SU-DHL-6 (cell line): ENCODE measurements around the gene PXK.
A peak's percentile ranks its signal among the peaks of the same experiment; 100 is the strongest.

Experiments
- H2AFZ ChIP-seq: fragments of 200-600 bp; sonication (generic); 2 replicates; pipeline ENCODE4 v1.6.1; 2014; ENCODE audit warnings: low read depth, mild to moderate bottlenecking, moderate library complexity, mixed read lengths, antibody characterized with exemption, low read length; ENCODE audit not compliant: severe bottlenecking
- H3F3A ChIP-seq: fragments of 200-600 bp; shearing (Covaris generic); 2 replicates; pipeline ENCODE4 v1.6.0; 2016; ENCODE audit warnings: antibody characterized with exemption, mild to moderate bottlenecking; ENCODE audit not compliant: insufficient read depth
- H3K27ac ChIP-seq: fragments of 200-600 bp; sonication (generic); 2 replicates; pipeline ENCODE4 v1.5.1; 2016; ENCODE audit warnings: low read depth, mild to moderate bottlenecking, low read length, moderate library complexity, mixed read lengths
- H3K27me3 ChIP-seq: fragments of 200-600 bp; sonication (generic), shearing (Covaris generic); 2 replicates; pipeline ENCODE4 v1.6.0; 2014; ENCODE audit warnings: mild to moderate bottlenecking, low read length
- H3K36me3 ChIP-seq: fragments of 200-600 bp; sonication (generic); 2 replicates; pipeline ENCODE4 v1.6.1; 2014; ENCODE audit warnings: mild to moderate bottlenecking, low read length, mixed read lengths
- H3K4me2 ChIP-seq: fragments of 300-600, 200-600 bp; shearing (Covaris generic), sonication (generic); 2 replicates; pipeline ENCODE4 v1.6.0; 2014; ENCODE audit warnings: low read length, low read depth, mild to moderate bottlenecking; ENCODE audit not compliant: poor library complexity, severe bottlenecking
- H3K4me3 ChIP-seq: fragments of 200-600 bp; sonication (generic); 2 replicates; pipeline ENCODE4 v1.5.1; 2014; ENCODE audit warnings: antibody characterized with exemption, low read length, mild to moderate bottlenecking, mixed read lengths; ENCODE audit not compliant: insufficient read depth, poor library complexity, severe bottlenecking
- H3K79me2 ChIP-seq: fragments of 200-600 bp; sonication (generic); 2 replicates; pipeline ENCODE4 v1.6.1; 2014; ENCODE audit warnings: mild to moderate bottlenecking, low read length, moderate library complexity; ENCODE audit not compliant: insufficient read depth
- H3K9ac ChIP-seq: fragments of 200-600 bp; sonication (generic); 2 replicates; pipeline ENCODE4 v1.7.0; 2014; ENCODE audit warnings: mild to moderate bottlenecking, low read length
- H3K9me2 ChIP-seq: fragments of 200-600 bp; sonication (generic); replicated peaks from 2 replicates; pipeline ENCODE4 v1.6.1; 2014; ENCODE audit warnings: low read length; ENCODE audit not compliant: insufficient read depth
- H3K9me3 ChIP-seq: fragments of 200-600 bp; sonication (generic); 2 replicates; pipeline ENCODE4 v1.6.1; 2014; ENCODE audit warnings: low read length, mixed read lengths; ENCODE audit not compliant: insufficient read depth
- H4K20me1 ChIP-seq: fragments of 200-600 bp; sonication (generic); 2 replicates; pipeline ENCODE4 v1.6.1; 2014; ENCODE audit warnings: low read depth, mild to moderate bottlenecking, antibody characterized with exemption, low read length, moderate library complexity, mixed read lengths
- EZH2phosphoT487 ChIP-seq: fragments of 200-600 bp; sonication (generic), shearing (Covaris generic); conservative IDR thresholded peaks from 2 replicates; pipeline ENCODE4 v1.6.1; 2018; ENCODE audit warnings: mild to moderate bottlenecking, antibody characterized with exemption, low read length, moderate library complexity, mixed read lengths
- TF ChIP-seq, protein P1 (sequence below): fragments of 200-600 bp; sonication (generic); IDR thresholded peaks from one replicate; pipeline ENCODE4 v1.5.1; 2017; ENCODE audit warnings: antibody characterized with exemption, mild to moderate bottlenecking, low read length, moderate library complexity; ENCODE audit not compliant: insufficient read depth, poor library complexity, severe bottlenecking

The PXK gene

DNA sequence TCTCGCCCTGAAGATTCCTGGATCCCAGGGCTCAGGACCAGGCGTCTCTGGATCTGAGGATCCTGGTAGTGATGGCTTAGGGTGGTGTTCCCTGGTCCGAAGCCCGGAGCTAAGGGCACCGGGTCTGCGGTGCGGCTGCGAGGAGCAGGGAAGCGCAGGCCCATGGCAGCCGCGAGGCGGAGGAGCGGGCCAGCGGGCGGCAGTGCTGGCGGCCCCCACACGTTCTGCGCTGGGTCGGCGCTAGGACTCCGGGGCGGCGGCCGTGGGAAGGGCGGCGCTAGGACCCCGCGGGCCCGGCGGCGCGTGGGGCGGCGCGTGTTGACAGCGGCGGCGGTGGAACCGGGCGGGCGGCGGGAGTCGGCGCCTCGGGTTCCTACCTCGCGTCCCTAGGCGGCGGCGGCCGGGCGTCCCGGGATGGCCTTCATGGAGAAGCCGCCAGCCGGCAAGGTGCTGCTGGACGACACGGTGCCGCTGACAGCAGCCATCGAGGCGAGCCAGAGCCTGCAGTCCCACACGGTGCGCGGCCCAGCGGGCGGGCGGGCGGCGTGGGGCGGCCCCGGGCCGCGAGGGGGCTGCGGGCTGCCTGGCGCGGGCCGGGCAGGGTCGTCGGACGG, at the start of gene PXK:
Gene PXK, plus strand, starts transcription at position 318 of the 614 bp plus-strand sequence. Its CDS starts 97 bp downstream, at position 415.
- Histone ChIP-seq H3K27ac (peak within 1 kb of the TSS; percentile 98), H3K9me3 (no peaks in the 10 kb centered on the region), H3K9me2 (no peaks in the 10 kb centered on the region), H3K4me2 (peak within 1 kb of the TSS; percentile 100), H3F3A (peaks cover 38% of the 10 kb centered on the region), H3K4me3 (peak within 1 kb of the TSS; percentile 75), H3K36me3 (peaks cover 6% of the 10 kb centered on the region; the same call in 1 of the 2 replicates), H2AFZ (peak within 1 kb of the TSS; percentile 93), H3K9ac (peak within 1 kb of the TSS; percentile 81), H3K27me3 (no peaks in the 10 kb centered on the region), H3K79me2 (peaks cover 47% of the 10 kb centered on the region), H4K20me1 (no peaks in the 10 kb centered on the region)
- no peak for TF ChIP-seq EZH2phosphoT487
- TF ChIP-seq, protein P1, sequence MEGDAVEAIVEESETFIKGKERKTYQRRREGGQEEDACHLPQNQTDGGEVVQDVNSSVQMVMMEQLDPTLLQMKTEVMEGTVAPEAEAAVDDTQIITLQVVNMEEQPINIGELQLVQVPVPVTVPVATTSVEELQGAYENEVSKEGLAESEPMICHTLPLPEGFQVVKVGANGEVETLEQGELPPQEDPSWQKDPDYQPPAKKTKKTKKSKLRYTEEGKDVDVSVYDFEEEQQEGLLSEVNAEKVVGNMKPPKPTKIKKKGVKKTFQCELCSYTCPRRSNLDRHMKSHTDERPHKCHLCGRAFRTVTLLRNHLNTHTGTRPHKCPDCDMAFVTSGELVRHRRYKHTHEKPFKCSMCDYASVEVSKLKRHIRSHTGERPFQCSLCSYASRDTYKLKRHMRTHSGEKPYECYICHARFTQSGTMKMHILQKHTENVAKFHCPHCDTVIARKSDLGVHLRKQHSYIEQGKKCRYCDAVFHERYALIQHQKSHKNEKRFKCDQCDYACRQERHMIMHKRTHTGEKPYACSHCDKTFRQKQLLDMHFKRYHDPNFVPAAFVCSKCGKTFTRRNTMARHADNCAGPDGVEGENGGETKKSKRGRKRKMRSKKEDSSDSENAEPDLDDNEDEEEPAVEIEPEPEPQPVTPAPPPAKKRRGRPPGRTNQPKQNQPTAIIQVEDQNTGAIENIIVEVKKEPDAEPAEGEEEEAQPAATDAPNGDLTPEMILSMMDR = no peak

DNA sequence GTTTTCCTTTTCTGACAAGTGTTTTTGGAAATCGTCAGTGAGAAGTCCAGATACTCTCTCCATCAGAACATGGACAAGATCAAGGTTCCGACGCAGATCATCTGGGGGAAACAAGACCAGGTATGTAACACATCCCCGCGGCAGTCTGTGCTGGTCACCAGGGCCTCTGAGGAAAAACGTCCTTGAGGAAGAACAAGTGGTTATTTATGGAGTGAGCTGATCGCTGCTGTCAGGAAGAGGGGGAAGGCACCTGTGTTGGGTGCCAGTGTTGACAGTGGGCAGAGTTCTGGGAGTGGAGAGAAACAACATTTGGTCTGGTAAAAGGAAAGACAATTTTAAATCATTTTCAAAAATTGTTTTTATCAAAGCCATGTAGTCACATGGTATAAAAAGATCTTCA, 47.4 kb upstream of the PXK start:
- no peaks in the 10 kb centered on the region for H3K79me2 ChIP-seq
- H2AFZ ChIP-seq = no peak overlapping the region
- H3K4me3 ChIP-seq = no peak overlapping the region
- no peaks in the 10 kb centered on the region for H3K36me3 ChIP-seq
- no peak overlapping the region for H3K4me2 ChIP-seq
- no peaks in the 10 kb centered on the region for H3K9me3 ChIP-seq
- H3K27ac ChIP-seq = no peak overlapping the region
- no peaks in the 10 kb centered on the region for H4K20me1 ChIP-seq
- no peak overlapping the region for H3K9ac ChIP-seq
- H3K9me2 ChIP-seq = no peaks in the 10 kb centered on the region
- H3F3A ChIP-seq = no peaks in the 10 kb centered on the region
- no peaks in the 10 kb centered on the region for H3K27me3 ChIP-seq
- TF ChIP-seq, protein P1 = no peak
- TF ChIP-seq EZH2phosphoT487 = no peak

DNA sequence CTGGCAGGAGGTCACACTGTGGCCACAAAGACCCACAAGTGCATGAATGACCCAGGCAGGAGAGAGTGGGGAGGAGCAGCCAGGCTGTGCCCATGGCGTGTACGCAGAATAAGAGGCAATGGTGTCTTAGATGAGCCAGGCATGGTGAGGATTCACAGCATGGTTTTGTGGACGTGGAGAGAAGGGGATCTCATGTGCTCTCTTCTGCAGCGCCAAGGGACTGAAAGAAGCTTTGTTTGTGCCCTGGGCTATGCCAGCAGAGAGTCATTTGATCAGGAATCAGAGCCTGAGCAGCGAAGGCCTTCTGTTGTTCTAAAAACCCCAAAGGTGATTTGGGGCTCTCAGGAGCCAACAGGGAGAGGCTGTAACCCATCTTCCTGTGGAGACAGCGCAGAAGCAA, 45.3 kb upstream of the PXK start:
- TF ChIP-seq, protein P1 = no peak
- no peak overlapping the region for H3K27ac ChIP-seq
- H3K9me2 ChIP-seq = no peaks in the 10 kb centered on the region
- no peaks in the 10 kb centered on the region for H3K36me3 ChIP-seq
- H3K9me3 ChIP-seq = no peaks in the 10 kb centered on the region
- H3K4me2 ChIP-seq = no peak overlapping the region
- no peaks in the 10 kb centered on the region for H4K20me1 ChIP-seq
- H3K4me3 ChIP-seq = no peak overlapping the region
- no peak overlapping the region for H3K9ac ChIP-seq
- no peak overlapping the region for H2AFZ ChIP-seq
- H3K79me2 ChIP-seq = no peaks in the 10 kb centered on the region
- H3F3A ChIP-seq = no peaks in the 10 kb centered on the region
- no peaks in the 10 kb centered on the region for H3K27me3 ChIP-seq
